Activated effector memory CD4-positive, alpha-beta T cell treated with Interleukin-2 at 50 U/mL for 16 hours (primary cell): ENCODE measurements around the gene ABCD1.

Experiments used
- DNase-seq: peaks from one replicate; pipeline ENCODE4 v3.0.0-alpha.2; 2020

The ABCD1 gene

GRCh38 chrX:153763989-153764755, 39.5 kb downstream of the ABCD1 start, which contains the start of gene PLXNB3:
PLXNB3 (plus strand) TSS chrX:153764249; CDS start chrX:153765536, 1,287 bp downstream.
- peak; percentile 55 for DNase-seq

DNA sequence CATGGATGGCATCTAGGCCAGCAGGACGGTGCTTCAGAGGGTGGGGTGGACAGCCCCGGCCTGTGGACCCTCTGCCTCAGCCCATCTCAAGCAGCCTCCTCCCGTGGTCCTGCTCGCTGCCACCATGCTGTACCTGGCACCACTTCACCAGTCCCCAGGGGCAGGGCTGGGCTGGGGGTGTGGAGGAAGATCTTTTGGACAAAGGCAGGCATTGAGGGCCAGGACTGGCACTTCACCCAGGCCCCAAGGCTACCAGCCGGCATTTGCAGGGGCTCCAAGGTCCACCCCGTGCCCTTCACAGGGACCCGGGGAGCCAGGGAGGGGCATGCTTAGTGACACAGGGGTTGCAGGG, 40.1 kb downstream of the ABCD1 start:
- DNase-seq = no peak

DNA sequence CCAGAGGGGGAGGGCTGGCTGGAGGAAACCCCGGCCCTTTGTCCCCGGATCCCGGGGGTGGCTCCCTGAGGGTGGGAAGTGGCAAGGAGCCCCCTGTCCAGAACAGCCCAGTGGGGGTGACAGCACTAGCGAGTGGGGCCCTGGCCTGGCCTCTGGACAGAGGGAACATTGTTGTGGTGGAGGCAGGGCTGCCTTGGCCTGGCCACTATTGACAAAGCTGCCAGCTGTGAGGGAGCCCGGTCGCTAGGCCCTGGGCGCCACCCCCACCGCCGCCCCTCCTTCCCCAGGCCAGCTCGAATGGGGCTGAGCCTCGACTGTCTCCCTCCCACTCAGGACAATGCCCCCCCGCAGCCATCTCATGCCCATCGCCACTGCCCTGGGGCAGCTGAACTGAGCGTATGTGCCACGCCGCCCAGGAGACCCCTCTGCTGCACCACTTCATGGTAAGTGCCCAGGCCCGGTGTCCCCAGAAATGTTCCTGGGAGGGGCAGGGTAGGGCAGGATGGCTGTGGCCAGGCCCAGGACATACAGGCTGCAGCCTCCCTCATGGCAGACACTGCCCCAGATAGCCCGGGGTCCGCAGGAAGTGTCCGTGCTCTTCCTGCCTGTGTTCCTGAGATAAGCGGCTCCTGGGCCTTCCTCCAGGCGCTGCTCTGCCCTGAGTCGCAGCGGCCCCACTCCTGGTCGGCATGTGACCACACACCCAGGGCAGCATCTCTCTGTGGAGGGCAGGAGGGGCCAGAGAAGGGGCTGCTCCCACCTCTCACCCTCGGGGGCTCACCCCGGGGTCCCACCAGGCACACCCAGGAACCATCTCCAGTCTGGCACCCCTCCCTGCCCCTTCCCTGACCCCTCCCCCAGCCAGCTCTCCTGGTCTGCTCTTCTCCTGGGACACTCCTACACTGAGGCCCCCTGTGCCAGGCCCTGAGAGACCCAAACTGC, 40.8 kb downstream of the ABCD1 start:
- no peak for DNase-seq

DNA sequence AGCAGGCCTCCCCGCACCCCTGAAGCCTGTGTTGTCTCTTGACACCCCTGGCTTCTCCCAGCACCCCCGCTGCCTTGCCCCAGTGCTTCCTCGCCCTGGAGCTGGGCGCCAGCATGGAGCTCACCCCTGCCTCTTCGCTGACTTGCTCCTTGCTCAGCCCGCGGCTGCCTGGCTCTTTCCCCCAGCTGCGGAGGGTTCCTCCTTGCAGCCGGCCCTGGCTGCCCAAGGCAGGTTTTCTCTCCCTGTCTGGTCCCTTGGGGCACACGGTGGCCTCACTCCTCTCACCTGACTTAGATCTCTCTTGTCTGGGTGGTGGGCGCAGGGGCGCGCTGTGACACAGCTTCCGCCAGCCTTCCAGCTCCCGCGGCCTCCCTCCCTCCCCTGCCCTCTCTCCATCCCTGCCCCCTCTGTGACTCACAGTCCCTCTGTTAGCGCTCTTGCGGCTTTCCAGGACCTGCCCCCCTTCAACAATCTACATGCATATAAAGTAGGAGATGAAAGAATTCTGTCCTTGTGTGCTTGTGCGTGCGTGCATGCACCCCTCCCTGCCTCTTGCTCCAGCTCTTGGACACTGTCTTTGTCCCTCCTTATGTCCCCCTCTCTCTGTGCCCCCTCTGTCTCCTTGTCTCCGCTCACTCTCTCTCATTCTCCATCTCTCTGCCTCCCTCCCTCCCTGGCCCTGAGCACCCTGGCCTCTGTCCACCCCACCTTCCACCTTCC, 41.6 kb downstream of the ABCD1 start:
- no peak for DNase-seq

GRCh38 chrX:153766871-153767673, 42.4 kb downstream of the ABCD1 start:
- DNase-seq = no peak

DNA sequence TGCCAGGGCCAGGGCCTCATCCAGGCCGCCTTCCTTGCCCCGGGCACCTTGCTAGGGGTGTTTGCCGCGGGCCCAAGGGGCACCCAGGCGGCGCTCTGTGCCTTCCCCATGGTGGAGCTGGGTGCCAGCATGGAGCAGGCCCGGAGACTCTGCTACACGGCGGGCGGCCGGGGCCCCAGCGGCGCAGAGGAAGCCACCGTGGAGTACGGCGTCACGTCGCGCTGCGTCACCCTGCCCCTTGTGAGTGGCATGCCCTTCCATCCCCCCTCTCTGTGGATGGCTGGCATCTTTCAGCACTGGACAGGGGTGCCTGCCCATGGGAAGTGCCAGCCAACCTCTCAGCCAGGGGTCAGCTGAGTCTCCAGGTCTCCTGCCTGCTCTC, 43.0 kb downstream of the ABCD1 start:
- DNase-seq = no peak

GRCh38 chrX:153768311-153769157, 43.9 kb downstream of the ABCD1 start:
- no peak for DNase-seq

GRCh38 chrX:153769158-153769864, 44.7 kb downstream of the ABCD1 start:
- DNase-seq = no peak

DNA sequence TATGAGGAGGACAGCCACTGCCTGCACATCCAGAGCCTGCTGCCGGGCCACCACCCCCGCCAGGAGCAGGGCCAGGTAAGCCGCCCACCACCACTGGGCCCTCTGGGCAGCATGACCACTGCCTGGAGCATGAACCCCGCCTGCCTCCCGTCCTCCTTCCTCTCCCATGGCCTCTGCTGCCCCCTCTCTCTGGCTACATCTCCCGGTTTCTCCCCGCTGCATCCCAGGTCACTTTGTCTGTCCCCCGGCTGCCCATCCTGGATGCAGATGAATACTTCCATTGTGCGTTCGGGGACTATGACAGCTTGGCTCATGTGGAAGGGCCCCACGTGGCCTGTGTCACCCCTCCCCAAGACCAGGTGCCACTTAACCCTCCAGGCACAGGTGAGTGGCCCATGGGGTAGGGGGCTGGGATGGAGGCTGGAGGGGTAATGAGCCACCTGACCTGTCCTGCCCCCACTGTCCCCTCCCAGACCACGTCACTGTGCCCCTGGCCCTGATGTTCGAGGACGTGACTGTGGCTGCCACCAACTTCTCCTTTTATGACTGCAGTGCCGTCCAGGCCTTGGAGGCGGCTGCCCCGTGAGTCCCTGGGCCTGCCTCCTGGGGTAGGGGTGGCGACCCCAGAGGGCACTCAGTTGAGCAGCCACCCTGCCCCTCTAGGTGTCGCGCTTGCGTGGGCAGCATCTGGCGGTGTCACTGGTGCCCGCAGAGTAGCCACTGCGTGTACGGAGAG, 45.4 kb downstream of the ABCD1 start:
- DNase-seq = no peak

DNA sequence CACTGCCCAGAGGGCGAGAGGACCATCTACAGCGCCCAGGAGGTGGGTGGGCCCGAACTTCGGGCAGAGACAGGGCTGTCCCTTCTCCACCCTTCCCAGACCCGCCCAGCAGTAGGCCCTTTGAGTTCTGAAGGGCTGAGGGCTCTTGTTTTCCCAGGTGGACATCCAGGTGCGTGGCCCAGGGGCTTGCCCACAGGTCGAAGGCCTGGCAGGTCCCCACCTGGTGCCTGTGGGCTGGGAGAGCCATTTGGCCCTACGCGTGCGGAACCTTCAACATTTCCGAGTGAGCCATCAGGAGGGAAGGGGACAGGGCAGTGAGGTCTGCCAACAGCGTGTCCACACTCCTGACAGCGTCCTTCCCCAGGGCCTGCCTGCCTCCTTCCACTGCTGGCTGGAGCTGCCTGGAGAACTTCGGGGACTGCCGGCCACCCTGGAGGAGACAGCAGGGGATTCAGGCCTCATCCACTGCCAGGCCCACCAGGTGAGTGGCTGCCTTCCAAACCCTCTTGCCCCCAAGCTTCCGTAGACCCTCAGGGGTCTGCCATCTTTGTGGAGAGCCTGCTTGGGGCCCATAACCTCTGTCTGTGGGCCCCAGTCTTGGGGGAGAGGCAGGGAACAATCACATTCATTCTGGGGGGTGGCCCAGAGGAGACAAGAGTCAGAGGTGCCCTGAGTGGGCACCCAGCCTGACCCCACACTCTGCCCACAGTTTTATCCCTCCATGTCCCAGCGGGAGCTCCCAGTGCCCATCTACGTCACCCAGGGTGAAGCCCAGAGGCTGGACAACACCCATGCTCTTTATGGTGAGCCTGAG, 46.2 kb downstream of the ABCD1 start:
- no peak for DNase-seq

- DNase-seq = no peak
These were observed 47.0 kb downstream of the ABCD1 start for GRCh38 chrX:153771415-153772315.

- no peak for DNase-seq
These were observed 47.9 kb downstream of the ABCD1 start for GRCh38 chrX:153772316-153773217.

DNA sequence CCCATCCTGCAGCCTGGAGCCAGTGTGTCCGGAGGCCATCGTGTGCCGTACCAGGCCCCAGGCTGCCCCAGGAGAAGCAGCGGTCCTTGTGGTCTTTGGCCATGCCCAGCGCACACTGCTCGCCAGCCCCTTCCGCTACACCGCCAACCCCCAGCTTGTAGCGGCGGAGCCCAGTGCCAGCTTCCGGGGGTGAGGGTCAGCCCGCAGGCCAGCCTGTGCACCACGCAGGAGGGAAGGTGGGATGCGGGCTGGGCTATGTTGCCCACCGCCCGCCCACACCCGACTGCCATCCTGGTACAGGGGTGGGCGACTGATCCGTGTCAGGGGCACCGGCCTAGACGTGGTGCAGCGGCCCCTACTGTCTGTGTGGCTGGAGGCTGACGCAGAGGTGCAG, 48.6 kb downstream of the ABCD1 start:
- no peak for DNase-seq

GRCh38 chrX:153773741-153774575, 49.3 kb downstream of the ABCD1 start:
- DNase-seq = no peak

GRCh38 chrX:153774576-153775292, 50.1 kb downstream of the ABCD1 start:
- DNase-seq = no peak
